MCF 10A (cell line): ENCODE measurements around the gene NHERF1. TPM values are rescaled to one million over a fixed set of nuclear protein-coding genes. Genes with fewer than 3 reads are reported as not detected.

Experiments used
- BruUV-seq: library from RNA; stranded (reverse); fragments of 400-500 nt; replicated peaks from 2 replicates; lab custom pipeline; 2021; lab: Mats Ljungman, UMichigan
- CTCF ChIA-PET: fragments of 300-600 bp; sonication (Branson Sonifier 250); formaldehyde crosslinking; extraction: SDS; loops from one replicate; lab custom pipeline; 2021; ENCODE audit warnings: antibody characterized with exemption, inconsistent platforms; lab: Yijun Ruan, JAX
- POLR2A ChIA-PET: fragments of 300-600, 350-650 bp; sonication (Branson Sonifier 250); formaldehyde crosslinking; extraction: SDS; loops from one replicate; lab custom pipeline; 2020; ENCODE audit warnings: antibody characterized with exemption, inconsistent platforms; lab: Yijun Ruan, JAX
- DNase-seq: peaks from one replicate; pipeline ENCODE4 v3.0.0-alpha.2; 2018; ENCODE audit not compliant: unreplicated experiment
- H3K27ac Mint-ChIP-seq: one replicate; pipeline ENCODE4 v1.8.0; 2022; ENCODE audit warnings: mild to moderate bottlenecking, low read depth, mixed read lengths; ENCODE audit not compliant: unreplicated experiment
- H3K27me3 Mint-ChIP-seq: one replicate; pipeline ENCODE4 v1.8.0; 2022; ENCODE audit warnings: mixed read lengths; ENCODE audit not compliant: insufficient read depth, unreplicated experiment
- H3K36me3 Mint-ChIP-seq: one replicate; pipeline ENCODE4 v1.8.0; 2022; ENCODE audit warnings: mild to moderate bottlenecking, moderate library complexity, mixed read lengths; ENCODE audit not compliant: insufficient read depth, unreplicated experiment
- H3K4me1 Mint-ChIP-seq: one replicate; pipeline ENCODE4 v1.8.0; 2022; ENCODE audit warnings: mixed read lengths; ENCODE audit not compliant: insufficient read depth, unreplicated experiment
- H3K4me3 Mint-ChIP-seq: one replicate; pipeline ENCODE4 v1.8.0; 2022; ENCODE audit warnings: mild to moderate bottlenecking, moderate library complexity, mixed read lengths; ENCODE audit not compliant: unreplicated experiment
- H3K9me3 Mint-ChIP-seq: one replicate; pipeline ENCODE4 v1.8.0; 2022; ENCODE audit warnings: mixed read lengths; ENCODE audit not compliant: unreplicated experiment
- intact Hi-C: fragments of 100-400 bp; cut with micrococcal nuclease; formaldehyde crosslinking; loops from 2 replicates; pipeline ENCODE4 v1.14.1; 2022
- total RNA-seq: library from RNA; stranded (reverse); gene quantifications from 2 replicates; pipeline ENCODE4 v1.2.3, GENCODE V29; 2022
- TF ChIP-seq, protein P1 (sequence below): fragments of 200-600 bp; IDR thresholded peaks from one replicate; pipeline ENCODE4 v1.8.0; 2022; ENCODE audit warnings: antibody characterized with exemption, mild to moderate bottlenecking; ENCODE audit not compliant: unreplicated experiment

Gene NHERF1
- total RNA-seq, 1 experiment from 2014 or later, result 25.3 TPM

DNA sequence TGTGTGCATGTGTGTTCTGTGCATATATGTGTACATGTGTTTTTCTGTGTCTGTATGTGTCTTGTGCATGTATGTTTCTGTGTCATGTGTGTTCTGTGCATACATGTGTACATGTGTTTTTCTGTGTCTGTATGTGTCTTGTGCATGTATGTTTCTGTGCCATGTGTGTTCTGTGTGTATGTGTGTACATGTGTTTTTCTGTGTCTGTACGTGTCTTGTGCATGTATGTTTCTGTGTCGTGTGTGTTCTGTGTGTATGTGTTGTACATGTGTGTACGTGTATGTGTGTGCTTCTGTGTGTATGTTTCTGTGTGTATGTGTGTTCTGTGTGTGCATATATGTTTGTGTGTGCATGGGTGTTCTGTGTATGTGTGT is 19.7 kb upstream of the NHERF1 start:
- no TSS peak for BruUV-seq
- Mint-ChIP-seq H3K4me3 (no peak overlapping the region), H3K27ac (no peak overlapping the region), H3K9me3 (no peaks in the 10 kb centered on the region), H3K4me1 (no peaks in the 10 kb centered on the region), H3K27me3 (peaks cover 12% of the 10 kb centered on the region), H3K36me3 (no peaks in the 10 kb centered on the region)
- DNase-seq, result no peak
- intact Hi-C loops, result no loop called here
- CTCF ChIA-PET, result no interaction called here
- POLR2A ChIA-PET, result no interaction called here
- TF ChIP-seq, protein P1, sequence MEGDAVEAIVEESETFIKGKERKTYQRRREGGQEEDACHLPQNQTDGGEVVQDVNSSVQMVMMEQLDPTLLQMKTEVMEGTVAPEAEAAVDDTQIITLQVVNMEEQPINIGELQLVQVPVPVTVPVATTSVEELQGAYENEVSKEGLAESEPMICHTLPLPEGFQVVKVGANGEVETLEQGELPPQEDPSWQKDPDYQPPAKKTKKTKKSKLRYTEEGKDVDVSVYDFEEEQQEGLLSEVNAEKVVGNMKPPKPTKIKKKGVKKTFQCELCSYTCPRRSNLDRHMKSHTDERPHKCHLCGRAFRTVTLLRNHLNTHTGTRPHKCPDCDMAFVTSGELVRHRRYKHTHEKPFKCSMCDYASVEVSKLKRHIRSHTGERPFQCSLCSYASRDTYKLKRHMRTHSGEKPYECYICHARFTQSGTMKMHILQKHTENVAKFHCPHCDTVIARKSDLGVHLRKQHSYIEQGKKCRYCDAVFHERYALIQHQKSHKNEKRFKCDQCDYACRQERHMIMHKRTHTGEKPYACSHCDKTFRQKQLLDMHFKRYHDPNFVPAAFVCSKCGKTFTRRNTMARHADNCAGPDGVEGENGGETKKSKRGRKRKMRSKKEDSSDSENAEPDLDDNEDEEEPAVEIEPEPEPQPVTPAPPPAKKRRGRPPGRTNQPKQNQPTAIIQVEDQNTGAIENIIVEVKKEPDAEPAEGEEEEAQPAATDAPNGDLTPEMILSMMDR, result no peak

DNA sequence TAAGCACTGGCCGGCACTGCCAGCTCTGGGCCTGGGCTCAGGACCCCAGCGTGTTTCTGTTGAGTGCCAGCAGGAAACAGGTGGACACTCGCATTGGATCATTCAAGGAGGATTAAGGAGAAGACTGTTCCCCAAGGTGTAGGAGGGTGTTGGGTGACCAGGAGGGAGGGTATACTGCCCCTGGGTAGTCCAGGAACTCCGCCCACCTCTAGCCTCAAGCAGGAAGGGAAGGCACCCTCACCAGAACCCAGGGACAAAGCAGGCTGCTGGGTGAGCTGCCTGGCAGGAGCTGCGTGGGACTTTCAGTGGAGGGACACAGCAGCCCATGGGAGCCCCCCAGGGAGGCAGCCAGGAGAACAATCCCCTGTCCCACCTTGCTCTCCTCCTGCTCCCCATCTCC is 19.1 kb upstream of the NHERF1 start:
- no TSS peak for BruUV-seq
- POLR2A ChIA-PET, result interaction anchor here (0.6 kb wide), 1 partner anchor 149 kb away, joined by 3 read pairs; no protein-coding TSS in a partner anchor
- H3K4me3 Mint-ChIP-seq, result no peak overlapping the region
- intact Hi-C loops, result no loop called here
- TF ChIP-seq, protein P1, result no peak
- H3K36me3 Mint-ChIP-seq, result no peaks in the 10 kb centered on the region
- DNase-seq, result no peak
- no peaks in the 10 kb centered on the region for H3K4me1 Mint-ChIP-seq
- CTCF ChIA-PET, result no interaction called here
- peaks cover 6% of the 10 kb centered on the region for H3K27me3 Mint-ChIP-seq
- no peaks in the 10 kb centered on the region for H3K9me3 Mint-ChIP-seq
- no peak overlapping the region for H3K27ac Mint-ChIP-seq

GRCh38 chr17:74729866-74730265 is 18.6 kb upstream of the NHERF1 start:
- H3K9me3 Mint-ChIP-seq, result no peaks in the 10 kb centered on the region
- no peak for DNase-seq
- BruUV-seq, result no TSS peak
- H3K4me1 Mint-ChIP-seq, result no peaks in the 10 kb centered on the region
- intact Hi-C loops, result no loop called here
- ChIA-PET POLR2A (interaction anchor here (0.6 kb wide), 1 partner anchor 149 kb away, joined by 3 read pairs; no protein-coding TSS in a partner anchor), CTCF (no interaction called here)
- TF ChIP-seq, protein P1, result no peak
- no peak overlapping the region for H3K4me3 Mint-ChIP-seq
- H3K27me3 Mint-ChIP-seq, result peaks cover 1% of the 10 kb centered on the region
- H3K36me3 Mint-ChIP-seq, result no peaks in the 10 kb centered on the region
- no peak overlapping the region for H3K27ac Mint-ChIP-seq

- intact Hi-C loops, result no loop called here
- Mint-ChIP-seq H3K27ac (no peak overlapping the region), H3K36me3 (no peaks in the 10 kb centered on the region), H3K27me3 (no peaks in the 10 kb centered on the region), H3K4me1 (no peaks in the 10 kb centered on the region), H3K4me3 (no peak overlapping the region), H3K9me3 (no peaks in the 10 kb centered on the region)
- DNase-seq, result no peak
- CTCF ChIA-PET, result no interaction called here
- no TSS peak for BruUV-seq
- POLR2A ChIA-PET, result no interaction called here
- TF ChIP-seq, protein P1, result no peak
These were observed 17.7 kb upstream of the NHERF1 start for GRCh38 chr17:74730491-74731346.
